Fibroblast of lung (primary cell): ENCODE measurements around the gene PLXNA2. TPM values are rescaled to one million over a fixed set of nuclear protein-coding genes. Genes with fewer than 3 reads are reported as not detected.

Experiments used
- DNase-seq, 2 donors: peaks; one replicate each; pipeline versions ENCODE4 v3.0.0 to v3.0.0-alpha.2; 2010; ENCODE audit warnings: low read depth in 2 of 2
- H2AFZ ChIP-seq: 2 replicates; pipeline ENCODE4 v1.5.1; 2012; ENCODE audit warnings: low read length, control low read depth, inconsistent platforms
- H3K27ac ChIP-seq: 2 replicates; pipeline ENCODE4 v1.5.1; 2011; ENCODE audit warnings: low read length, control low read depth; ENCODE audit not compliant: insufficient read depth
- H3K27me3 ChIP-seq: 2 replicates; pipeline ENCODE4 v1.5.1; 2011; ENCODE audit warnings: mild to moderate bottlenecking, low read length; ENCODE audit not compliant: control insufficient read depth, insufficient read depth
- H3K36me3 ChIP-seq: 2 replicates; pipeline ENCODE4 v1.5.1; 2011; ENCODE audit warnings: low read length; ENCODE audit not compliant: control insufficient read depth, insufficient read depth
- H3K4me1 ChIP-seq: 2 replicates; pipeline ENCODE4 v1.5.1; 2011; ENCODE audit warnings: low read length; ENCODE audit not compliant: control insufficient read depth, insufficient read depth; ENCODE audit errors: extremely low read depth
- H3K4me2 ChIP-seq: 2 replicates; pipeline ENCODE4 v1.5.1; 2011; ENCODE audit warnings: low read length, control low read depth; ENCODE audit not compliant: insufficient read depth; ENCODE audit errors: extremely low read depth
- H3K4me3 ChIP-seq, 4 experiments: fragments of 200-600 bp in 1 of 4; sonication (generic) in 1 of 4; replicated peaks in 1 of 4; 2 replicates each; pipeline ENCODE4 v1.5.1; 2011 to 2016; ENCODE audit warnings: low read length in 4 of 4, low read depth in 3 of 4, mild to moderate bottlenecking in 3 of 4, control low read depth in 2 of 4, inconsistent platforms in 1 of 4, mixed read lengths in 1 of 4; ENCODE audit not compliant: insufficient read depth in 1 of 4; ENCODE audit errors: control extremely low read depth in 1 of 4
- H3K79me2 ChIP-seq: 2 replicates; pipeline ENCODE4 v1.5.1; 2012; ENCODE audit warnings: mild to moderate bottlenecking, low read length, inconsistent platforms; ENCODE audit not compliant: control insufficient read depth, insufficient read depth
- H3K9ac ChIP-seq: 2 replicates; pipeline ENCODE4 v1.5.1; 2011; ENCODE audit warnings: mild to moderate bottlenecking, low read length, control low read depth; ENCODE audit not compliant: insufficient read depth
- H3K9me3 ChIP-seq: 2 replicates; pipeline ENCODE4 v1.5.1; 2012; ENCODE audit warnings: low read depth, low read length; ENCODE audit not compliant: control insufficient read depth, insufficient read depth
- H4K20me1 ChIP-seq: 2 replicates; pipeline ENCODE4 v1.5.1; 2011; ENCODE audit warnings: low read length; ENCODE audit not compliant: control insufficient read depth, insufficient read depth; ENCODE audit errors: extremely low read depth
- EZH2 ChIP-seq: IDR thresholded peaks from 2 replicates; pipeline ENCODE4 v1.5.1; 2012; ENCODE audit warnings: low read length, control low read depth, mild to moderate bottlenecking; ENCODE audit errors: missing control alignments
- polyA plus RNA-seq, 2 donors: library from polyadenylated mRNA; depleted of rRNA in 1 of 2; stranded (reverse) in 1 of 2; unstranded in 1 of 2; fragments of >200 nt; gene quantifications; 2 replicates each; pipeline ENCODE4 v1.2.1, GENCODE V29; 2011 to 2012; ENCODE audit warnings: missing spikeins in 1 of 2
- total RNA-seq: library from RNA; depleted of rRNA; stranded (reverse); fragments of >200 nt; gene quantifications from 2 replicates; pipeline ENCODE4 v1.2.1, GENCODE V29; 2014
- TF ChIP-seq, protein P1 (sequence below), 2 donors: IDR thresholded peaks in 1 of 2; conservative IDR thresholded peaks in 1 of 2; 1 replicate in 1 of 2; 2 replicates in 1 of 2; pipeline ENCODE4 v1.5.1; 2011 to 2012; ENCODE audit warnings: low read length in 2 of 2, control low read depth in 1 of 2, inconsistent platforms in 1 of 2, low read depth in 1 of 2, mild to moderate bottlenecking in 1 of 2

The PLXNA2 gene
- total and polyA plus RNA-seq, 2 donors (not counting 1 experiment from before 2014, with no cell fraction given): 0.43 to 2.0 TPM

DNA sequence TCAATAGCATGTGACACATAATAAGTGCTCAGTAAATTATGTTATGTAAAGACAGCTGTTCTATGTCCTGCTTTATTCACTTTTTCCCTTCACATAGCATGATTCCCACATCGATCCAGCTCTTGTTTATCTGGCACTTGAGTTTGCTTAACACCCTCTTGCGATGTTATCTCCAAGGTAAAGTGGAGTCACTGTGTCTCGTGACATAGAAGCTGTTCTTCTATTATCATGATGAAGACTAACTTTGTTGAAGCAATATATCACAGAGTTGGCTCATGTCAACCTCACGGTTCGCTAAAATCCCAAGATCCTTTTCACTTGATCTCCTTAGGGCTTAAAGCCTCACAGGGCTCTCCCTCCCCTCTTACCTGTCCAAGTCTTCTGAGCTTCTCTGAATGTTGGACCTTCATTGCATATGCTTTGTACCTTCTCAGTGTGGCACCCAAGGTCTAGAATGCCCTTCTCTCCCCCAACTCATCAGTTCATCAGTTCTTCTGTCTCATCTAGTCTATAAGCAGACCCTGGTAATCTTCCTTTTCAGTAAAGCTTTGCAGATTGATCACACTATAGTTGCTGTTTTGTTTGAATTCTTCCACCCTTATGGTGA is 38.0 kb downstream of the PLXNA2 start:
- no peaks in the 10 kb centered on the region for H3K9me3 ChIP-seq
- no peaks in the 10 kb centered on the region for H4K20me1 ChIP-seq
- H3K9ac ChIP-seq: no peak overlapping the region
- no peaks in the 10 kb centered on the region for H3K36me3 ChIP-seq
- H3K79me2 ChIP-seq: no peaks in the 10 kb centered on the region
- H3K4me2 ChIP-seq: no peak overlapping the region
- no peak for DNase-seq
- no peak overlapping the region for H2AFZ ChIP-seq
- no peaks in the 10 kb centered on the region for H3K27me3 ChIP-seq
- peaks cover 8% of the 10 kb centered on the region for H3K4me1 ChIP-seq
- H3K4me3 ChIP-seq: no peak overlapping the region
- H3K27ac ChIP-seq: no peak overlapping the region
- TF ChIP-seq, protein P1, sequence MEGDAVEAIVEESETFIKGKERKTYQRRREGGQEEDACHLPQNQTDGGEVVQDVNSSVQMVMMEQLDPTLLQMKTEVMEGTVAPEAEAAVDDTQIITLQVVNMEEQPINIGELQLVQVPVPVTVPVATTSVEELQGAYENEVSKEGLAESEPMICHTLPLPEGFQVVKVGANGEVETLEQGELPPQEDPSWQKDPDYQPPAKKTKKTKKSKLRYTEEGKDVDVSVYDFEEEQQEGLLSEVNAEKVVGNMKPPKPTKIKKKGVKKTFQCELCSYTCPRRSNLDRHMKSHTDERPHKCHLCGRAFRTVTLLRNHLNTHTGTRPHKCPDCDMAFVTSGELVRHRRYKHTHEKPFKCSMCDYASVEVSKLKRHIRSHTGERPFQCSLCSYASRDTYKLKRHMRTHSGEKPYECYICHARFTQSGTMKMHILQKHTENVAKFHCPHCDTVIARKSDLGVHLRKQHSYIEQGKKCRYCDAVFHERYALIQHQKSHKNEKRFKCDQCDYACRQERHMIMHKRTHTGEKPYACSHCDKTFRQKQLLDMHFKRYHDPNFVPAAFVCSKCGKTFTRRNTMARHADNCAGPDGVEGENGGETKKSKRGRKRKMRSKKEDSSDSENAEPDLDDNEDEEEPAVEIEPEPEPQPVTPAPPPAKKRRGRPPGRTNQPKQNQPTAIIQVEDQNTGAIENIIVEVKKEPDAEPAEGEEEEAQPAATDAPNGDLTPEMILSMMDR (conservative IDR thresholded peaks at IDR 0.05 in 1 of 2, IDR thresholded peaks at IDR 0.05 in 1 of 2; ENCODE audit: low read depth in 1 of 2, low read length in 2 of 2): no peak
- TF ChIP-seq EZH2: no peak

DNA sequence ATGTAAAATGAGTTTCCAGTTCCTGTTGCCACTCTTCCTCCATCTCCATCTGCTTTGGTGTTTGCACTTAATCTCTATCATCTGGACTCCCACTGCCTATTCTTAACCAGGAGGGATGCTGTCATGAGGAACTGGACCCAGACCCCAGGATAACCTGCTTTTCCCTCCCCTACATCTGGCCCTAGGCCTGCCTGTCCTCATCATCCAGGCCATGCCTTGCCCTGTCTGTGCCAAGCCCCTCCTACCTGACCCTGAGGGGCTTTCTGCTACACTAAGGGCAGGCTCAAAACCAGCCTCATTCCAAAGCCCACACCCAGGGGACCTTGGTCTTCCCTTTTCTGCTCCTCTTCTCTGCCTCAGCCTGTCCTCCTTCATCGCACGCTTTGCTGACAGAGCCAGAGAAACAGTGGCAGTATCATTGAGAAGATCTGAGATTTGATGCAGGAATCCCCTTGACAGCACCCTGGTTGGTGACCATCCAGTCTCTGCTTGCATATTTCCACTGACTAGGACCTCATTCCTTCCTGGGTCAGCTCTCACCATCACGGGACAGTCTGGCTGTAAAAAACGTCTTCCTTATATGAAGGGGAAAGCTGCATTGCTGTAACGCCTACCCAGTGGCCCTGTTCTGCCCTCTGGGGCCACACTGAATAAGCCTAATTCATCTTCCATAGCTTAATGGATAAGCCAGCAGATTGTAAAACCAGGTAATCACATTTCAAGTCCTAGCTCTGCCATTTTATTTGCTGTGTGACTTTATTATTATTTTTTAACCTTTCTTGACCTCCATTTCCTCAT is 38.8 kb downstream of the PLXNA2 start:
- no peak overlapping the region for H3K27ac ChIP-seq
- no peak overlapping the region for H3K9ac ChIP-seq
- no peak overlapping the region for H3K4me2 ChIP-seq
- no peaks in the 10 kb centered on the region for H4K20me1 ChIP-seq
- H3K4me3 ChIP-seq: no peak overlapping the region
- H3K27me3 ChIP-seq: no peaks in the 10 kb centered on the region
- H3K79me2 ChIP-seq: no peaks in the 10 kb centered on the region
- H3K4me1 ChIP-seq: peaks cover 13% of the 10 kb centered on the region
- no peaks in the 10 kb centered on the region for H3K9me3 ChIP-seq
- no peak for DNase-seq
- H2AFZ ChIP-seq: no peak overlapping the region
- TF ChIP-seq, protein P1 (conservative IDR thresholded peaks at IDR 0.05 in 1 of 2, IDR thresholded peaks at IDR 0.05 in 1 of 2; ENCODE audit: low read depth in 1 of 2, low read length in 2 of 2): no peak
- no peak for TF ChIP-seq EZH2
- no peaks in the 10 kb centered on the region for H3K36me3 ChIP-seq

DNA sequence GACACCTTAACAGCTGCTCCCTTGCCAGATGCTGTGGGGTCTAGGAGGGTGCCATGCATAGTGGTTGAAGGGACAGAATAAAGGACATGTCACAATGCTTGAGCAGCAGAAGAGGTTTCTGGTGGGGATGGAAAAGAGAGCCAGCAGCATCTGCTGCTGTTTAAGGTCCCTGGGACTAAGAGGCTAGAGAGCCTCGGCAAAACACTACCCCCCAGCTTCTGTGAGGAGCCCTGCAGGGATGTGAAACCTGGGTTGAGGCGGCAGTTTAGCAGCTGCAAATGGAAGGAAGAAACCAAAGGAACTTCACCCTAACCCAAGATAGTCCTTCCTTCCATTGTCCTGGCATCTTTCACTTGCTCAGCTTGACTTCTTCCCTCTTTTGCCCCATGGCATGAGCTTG is 39.4 kb downstream of the PLXNA2 start:
- H3K36me3 ChIP-seq: no peaks in the 10 kb centered on the region
- no peak overlapping the region for H2AFZ ChIP-seq
- H3K4me2 ChIP-seq: no peak overlapping the region
- peaks cover 13% of the 10 kb centered on the region for H3K4me1 ChIP-seq
- H3K9me3 ChIP-seq: no peaks in the 10 kb centered on the region
- no peak overlapping the region for H3K27ac ChIP-seq
- H3K27me3 ChIP-seq: no peaks in the 10 kb centered on the region
- no peaks in the 10 kb centered on the region for H3K79me2 ChIP-seq
- DNase-seq: no peak
- H3K4me3 ChIP-seq: no peak overlapping the region
- no peak for TF ChIP-seq EZH2
- TF ChIP-seq, protein P1 (conservative IDR thresholded peaks at IDR 0.05 in 1 of 2, IDR thresholded peaks at IDR 0.05 in 1 of 2; ENCODE audit: low read depth in 1 of 2, low read length in 2 of 2): no peak
- no peaks in the 10 kb centered on the region for H4K20me1 ChIP-seq
- no peak overlapping the region for H3K9ac ChIP-seq
